Measurements from ENCODE around the gene ACSL6. TPM values are rescaled to one million over a fixed set of nuclear protein-coding genes. Genes with fewer than 3 reads are reported as not detected.
A peak's percentile ranks its signal among the peaks of the same experiment; 100 is the strongest.

ACSL6 gene
- 1 to 10 TPM in 1 of 4 donors, under 1 TPM in 3; 0.22 to 3.3 (median 0.81) TPM for total RNA-seq

- TF ChIP-seq CTCF (IDR thresholded peaks at IDR 0.05), result no peak
- no peak for TF ChIP-seq POLR2A (IDR thresholded peaks at IDR 0.05)
- TF ChIP-seq EP300 (IDR thresholded peaks at IDR 0.05), result no peak
- no peak for DNase-seq (ENCODE audit: low spot score in 2 of 2)
- 4 to 44% methylated on average over 3 to 51 of the region's 63 CpGs for WGBS, 2 donors
- Histone ChIP-seq H3K27me3 (peaks cover 0 to 40% of the 10 kb centered on the region in 2 donors), H3K4me3 (peak within 1 kb of the TSS; percentile 29 to 64 (median 51)), H3K36me3 (no peaks in the 10 kb centered on the region), H3K9me3 (no peaks in the 10 kb centered on the region), H3K4me1 (peaks cover 0 to 17% (median 7%) of the 10 kb centered on the region in 4 donors), H3K27ac (no peak within 1 kb of the TSS)
Observed at GRCh38 chr5:132011622-132012343, at the start of gene ACSL6. TSS of gene ACSL6 (minus strand) at chr5:132011658. CDS start at chr5:132011553, 105 bp downstream.

- TF ChIP-seq EP300 (IDR thresholded peaks at IDR 0.05) (no peak), POLR2A (IDR thresholded peaks at IDR 0.05) (no peak), CTCF (IDR thresholded peaks at IDR 0.05) (no peak)
- no peak for DNase-seq (ENCODE audit: low spot score in 2 of 2)
- Histone ChIP-seq H3K4me1 (no peaks in the 10 kb centered on the region), H3K9me3 (no peaks in the 10 kb centered on the region), H3K27me3 (no peaks in the 10 kb centered on the region), H3K36me3 (no peaks in the 10 kb centered on the region), H3K27ac (no peak within 1 kb of the TSS), H3K4me3 (no peak within 1 kb of the TSS)
- WGBS, 2 donors, result 91 to 92% methylated on average over 16 of the region's 16 CpGs
Observed at GRCh38 chr5:132060501-132061161, 49.2 kb upstream of the ACSL6 start, which contains the start of gene IL3. TSS of gene IL3 (plus strand) at chr5:132060655. CDS start at chr5:132060707, 52 bp downstream.

GRCh38 chr5:132059696-132060500 is 48.4 kb upstream of the ACSL6 start:
- H3K27ac ChIP-seq, result no peak overlapping the region
- no peaks in the 10 kb centered on the region for H3K36me3 ChIP-seq
- WGBS, 2 donors, result 85 to 87% methylated on average over 11 to 13 of the region's 13 CpGs
- H3K9me3 ChIP-seq, result no peaks in the 10 kb centered on the region
- TF ChIP-seq POLR2A (IDR thresholded peaks at IDR 0.05) (no peak), CTCF (IDR thresholded peaks at IDR 0.05) (no peak), EP300 (IDR thresholded peaks at IDR 0.05) (no peak)
- no peaks in the 10 kb centered on the region for H3K27me3 ChIP-seq
- no peaks in the 10 kb centered on the region for H3K4me1 ChIP-seq
- DNase-seq (ENCODE audit: low spot score in 2 of 2), result peak in 1 of 2 donors; percentile 5
- no peak overlapping the region for H3K4me3 ChIP-seq

- Histone ChIP-seq H3K27ac (no peak overlapping the region), H3K4me3 (no peak overlapping the region), H3K9me3 (no peaks in the 10 kb centered on the region), H3K27me3 (no peaks in the 10 kb centered on the region), H3K36me3 (no peaks in the 10 kb centered on the region), H3K4me1 (no peaks in the 10 kb centered on the region)
- TF ChIP-seq CTCF (IDR thresholded peaks at IDR 0.05) (no peak), EP300 (IDR thresholded peaks at IDR 0.05) (no peak), POLR2A (IDR thresholded peaks at IDR 0.05) (no peak)
- DNase-seq (ENCODE audit: low spot score in 2 of 2), result no peak
- WGBS, 2 donors, result 86 to 88% methylated on average over 9 of the region's 9 CpGs
Observed at GRCh38 chr5:132059043-132059695, 47.7 kb upstream of the ACSL6 start.
